Measurements from ENCODE around the gene CFAP299.
"Not testable (repeated sequence)": the region's sequence is repeated elsewhere in the genome, so short reads cannot be mapped to it uniquely, and the experiment has no call there.

The CFAP299 gene

GRCh38 chr4:80680934-80681333, 345.4 kb downstream of the CFAP299 start:
- TF ChIP-seq CTCF (IDR thresholded peaks at IDR 0.05; ENCODE audit: extremely low read depth, insufficient read depth, missing control alignments) = no peak
- in situ Hi-C loops (cut with MboI; ENCODE audit: low pct_unique_long_range_greater_than_20kb, low sequenced_read_pairs, unreplicated experiment) = no loop called here
- no peak for DNase-seq (ENCODE audit: low spot score)

- no peak for TF ChIP-seq CTCF (IDR thresholded peaks at IDR 0.05; ENCODE audit: extremely low read depth, insufficient read depth, missing control alignments)
- in situ Hi-C loops (cut with MboI; ENCODE audit: low pct_unique_long_range_greater_than_20kb, low sequenced_read_pairs, unreplicated experiment) = no loop called here
- DNase-seq (ENCODE audit: low spot score) = no peak
Observed at GRCh38 chr4:80685214-80685613, 349.7 kb downstream of the CFAP299 start.

- in situ Hi-C loops (cut with MboI; ENCODE audit: low pct_unique_long_range_greater_than_20kb, low sequenced_read_pairs, unreplicated experiment); DNase-seq (ENCODE audit: low spot score): not testable (repeated sequence)
Observed at GRCh38 chr4:80687736-80688135, 352.2 kb downstream of the CFAP299 start.

GRCh38 chr4:80694171-80694570, 358.6 kb downstream of the CFAP299 start:
- TF ChIP-seq CTCF (IDR thresholded peaks at IDR 0.05; ENCODE audit: extremely low read depth, insufficient read depth, missing control alignments) = no peak
- in situ Hi-C loops (cut with MboI; ENCODE audit: low pct_unique_long_range_greater_than_20kb, low sequenced_read_pairs, unreplicated experiment) = no loop called here

GRCh38 chr4:80705311-80705710, 369.8 kb downstream of the CFAP299 start:
- in situ Hi-C loops (cut with MboI; ENCODE audit: low pct_unique_long_range_greater_than_20kb, low sequenced_read_pairs, unreplicated experiment) = no loop called here
- no peak for TF ChIP-seq CTCF (IDR thresholded peaks at IDR 0.05; ENCODE audit: extremely low read depth, insufficient read depth, missing control alignments)
- DNase-seq (ENCODE audit: low spot score) = no peak

More at GRCh38 chr4:80694171-80694570, 358.6 kb downstream of the CFAP299 start:
- DNase-seq (ENCODE audit: low spot score) = no peak

- in situ Hi-C loops (cut with MboI; ENCODE audit: low pct_unique_long_range_greater_than_20kb, low sequenced_read_pairs, unreplicated experiment) = no loop called here
Observed at GRCh38 chr4:80709082-80709869, 373.7 kb downstream of the CFAP299 start.

More at GRCh38 chr4:80709082-80709869, 373.7 kb downstream of the CFAP299 start:
- DNase-seq (ENCODE audit: low spot score) = no peak
- no peak for TF ChIP-seq CTCF (IDR thresholded peaks at IDR 0.05; ENCODE audit: extremely low read depth, insufficient read depth, missing control alignments)

Data from GM13977 (cell line).